Psoas muscle (tissue), 8 donors: ENCODE measurements around the gene RNASEH2A. TPM values are rescaled to one million over a fixed set of nuclear protein-coding genes. Genes with fewer than 3 reads are reported as not detected.
"Not testable (repeated sequence)": the region's sequence is repeated elsewhere in the genome, so short reads cannot be mapped to it uniquely, and the experiment has no call there.

Experiments
- ATAC-seq, 4 donors: fragments of 200-7000 bp; cut with Tn5 transposase; one replicate each; pipeline ENCODE4 v1.9.1; 2020; ENCODE audit warnings: moderate library complexity in 3 of 4, mild to moderate bottlenecking in 2 of 4
- DNase-seq, 2 donors: peaks; one replicate each; pipeline ENCODE4 v3.0.0-alpha.2; 2020
- H3K27ac ChIP-seq: fragments of 200-600 bp; one replicate; pipeline ENCODE4 v1.8.0; 2022
- H3K27me3 ChIP-seq, 3 donors: fragments of 200-600 bp in 1 of 3; one replicate each; pipeline versions ENCODE4 v1.6.1 to v1.8.0; 2013 to 2022; ENCODE audit warnings: low read length in 2 of 3, mild to moderate bottlenecking in 2 of 3, moderate library complexity in 1 of 3; ENCODE audit not compliant: insufficient read depth in 3 of 3
- H3K36me3 ChIP-seq, 2 donors: fragments of 200-600 bp in 1 of 2; one replicate each; pipeline versions ENCODE4 v1.6.1 to v1.8.0; 2013 to 2022; ENCODE audit warnings: low read depth in 1 of 2, mild to moderate bottlenecking in 1 of 2, moderate library complexity in 1 of 2; ENCODE audit not compliant: insufficient read depth in 1 of 2
- H3K4me1 ChIP-seq: fragments of 200-600 bp; one replicate; pipeline ENCODE4 v1.8.0; 2022
- H3K4me3 ChIP-seq: fragments of 200-600 bp; one replicate; pipeline ENCODE4 v1.8.0; 2022; ENCODE audit warnings: mild to moderate bottlenecking
- H3K9me3 ChIP-seq: fragments of 200-600 bp; one replicate; pipeline ENCODE4 v1.8.0; 2022
- WGBS, 3 donors: extraction: QIAGEN DNeasy Blood & Tissue Kit; methylation state at CpG; one replicate each; pipeline versions ENCODE4 v1.1.6 to v1.1.7; 2013; 5-methylcytosine and 5-hydroxymethylcytosine counted together
- intact Hi-C, 2 donors: fragments of 100-400 bp; cut with DNase I; formaldehyde crosslinking; loops; one replicate each; pipeline versions ENCODE4 v1.11.0 to v1.14.2; 2022
- polyA plus RNA-seq, 3 donors: library from polyadenylated mRNA; stranded (reverse); fragments of 200-250 nt; gene quantifications; one replicate each; pipeline ENCODE4 v1.2.3, GENCODE V29; 2013
- total RNA-seq, 4 donors: library from RNA; stranded (reverse); fragmentation: NEBNext Ultra II Directional in 2 of 4; extraction: Animal tissue kit (Norgen Biotek cat#: 25700) in 2 of 4; gene quantifications; one replicate each; pipeline versions ENCODE4 v1.2.1 to v1.2.4, GENCODE V29; 2021 to 2023
- TF ChIP-seq, protein P1 (sequence below): fragments of 200-600 bp; IDR thresholded peaks from one replicate; pipeline ENCODE4 v1.8.0; 2022; ENCODE audit warnings: antibody characterized with exemption
- donor health status: healthy with polysubstance abuse.
- donor health status: DM: no; HTN: no; CAD: no; lungs with moderate emphysema.
- donor health status: Bipolar disorder and iron deficiency.
- donor health status: healthy.
- donor health status: DM: yes; HTN: yes; CAD: no.
- donor health status: DM: no; HTN: no; CAD: no.
- donor health status: DM: no; HTN: no; CAD: no.
- donor health status: DM: yes; HTN: yes; CAD: no.

RNASEH2A gene
- total and polyA plus RNA-seq, 7 donors = 2.4 to 9.0 (median 3.6) TPM

GRCh38 chr19:12841094-12841493 lies 34.7 kb downstream of the RNASEH2A start:
- no peaks in the 10 kb centered on the region for H3K36me3 ChIP-seq
- peaks cover 0 to 81% (median 33%) of the 10 kb centered on the region in 3 donors for H3K27me3 ChIP-seq
- H3K9me3 ChIP-seq = no peaks in the 10 kb centered on the region
- intact Hi-C loops = loop anchor here in 1 of 2 donors (5.0 kb wide), 1 partner anchor 34 kb away; the partner anchor contains the start of gene RNASEH2A
- peak in 1 of 2 donors; percentile 53 for DNase-seq
- peaks cover 6% of the 10 kb centered on the region for H3K4me1 ChIP-seq
- WGBS, 3 donors = 0 to 3% (median 1%) methylated on average over 29 of the region's 29 CpGs
- ATAC-seq = no peak
- no peak overlapping the region for H3K27ac ChIP-seq
- peak overlapping the region; percentile 42 for H3K4me3 ChIP-seq
- TF ChIP-seq, protein P1, sequence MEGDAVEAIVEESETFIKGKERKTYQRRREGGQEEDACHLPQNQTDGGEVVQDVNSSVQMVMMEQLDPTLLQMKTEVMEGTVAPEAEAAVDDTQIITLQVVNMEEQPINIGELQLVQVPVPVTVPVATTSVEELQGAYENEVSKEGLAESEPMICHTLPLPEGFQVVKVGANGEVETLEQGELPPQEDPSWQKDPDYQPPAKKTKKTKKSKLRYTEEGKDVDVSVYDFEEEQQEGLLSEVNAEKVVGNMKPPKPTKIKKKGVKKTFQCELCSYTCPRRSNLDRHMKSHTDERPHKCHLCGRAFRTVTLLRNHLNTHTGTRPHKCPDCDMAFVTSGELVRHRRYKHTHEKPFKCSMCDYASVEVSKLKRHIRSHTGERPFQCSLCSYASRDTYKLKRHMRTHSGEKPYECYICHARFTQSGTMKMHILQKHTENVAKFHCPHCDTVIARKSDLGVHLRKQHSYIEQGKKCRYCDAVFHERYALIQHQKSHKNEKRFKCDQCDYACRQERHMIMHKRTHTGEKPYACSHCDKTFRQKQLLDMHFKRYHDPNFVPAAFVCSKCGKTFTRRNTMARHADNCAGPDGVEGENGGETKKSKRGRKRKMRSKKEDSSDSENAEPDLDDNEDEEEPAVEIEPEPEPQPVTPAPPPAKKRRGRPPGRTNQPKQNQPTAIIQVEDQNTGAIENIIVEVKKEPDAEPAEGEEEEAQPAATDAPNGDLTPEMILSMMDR = no peak

GRCh38 chr19:12842511-12842910 lies 36.1 kb downstream of the RNASEH2A start:
- Histone ChIP-seq H3K4me3 (no peak overlapping the region), H3K27me3 (peaks cover 0 to 69% (median 25%) of the 10 kb centered on the region in 3 donors), H3K27ac (no peak overlapping the region), H3K36me3 (no peaks in the 10 kb centered on the region), H3K9me3 (no peaks in the 10 kb centered on the region), H3K4me1 (peaks cover 9% of the 10 kb centered on the region)
- intact Hi-C loops = loop anchor here in 1 of 2 donors (5.0 kb wide), 1 partner anchor 35 kb away; the partner anchor contains the start of gene RNASEH2A
- WGBS, 3 donors = 88 to 92% (median 89%) methylated on average over 18 of the region's 18 CpGs
- DNase-seq (peak in 1 of 2 donors; percentile 23), ATAC-seq (no peak)
- TF ChIP-seq, protein P1 = no peak

DNA sequence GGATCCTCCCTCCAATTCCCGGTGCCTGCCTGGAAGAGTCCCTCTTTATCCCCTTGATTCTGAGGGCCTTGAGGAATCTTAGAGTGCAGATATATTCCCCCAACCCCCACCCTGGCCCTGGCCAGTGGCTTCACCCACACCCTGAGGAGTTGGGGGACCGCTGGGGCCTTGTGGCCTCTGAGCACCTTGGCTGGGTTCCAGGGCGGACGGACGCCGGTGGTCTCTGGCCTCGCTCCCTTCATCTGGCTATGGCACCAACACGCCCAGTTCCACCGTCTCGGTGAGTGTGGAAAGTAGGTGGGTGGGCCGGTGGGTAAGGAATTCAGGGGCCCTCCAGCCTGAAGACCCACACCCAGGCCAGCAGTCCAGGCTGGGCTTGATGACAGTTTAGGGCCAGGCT lies 36.9 kb downstream of the RNASEH2A start:
- no peaks in the 10 kb centered on the region for H3K36me3 ChIP-seq
- ATAC-seq (no peak), DNase-seq (peak in 1 of 2 donors; percentile 51)
- no peaks in the 10 kb centered on the region for H3K9me3 ChIP-seq
- intact Hi-C loops = loop anchor here in 1 of 2 donors (5.0 kb wide), 1 partner anchor 36 kb away; the partner anchor contains the start of gene RNASEH2A
- H3K27ac ChIP-seq = no peak overlapping the region
- H3K27me3 ChIP-seq = peaks cover 0 to 62% (median 21%) of the 10 kb centered on the region in 3 donors
- TF ChIP-seq, protein P1 = no peak
- 71 to 79% (median 75%) methylated on average over 11 of the region's 11 CpGs for WGBS, 3 donors
- H3K4me1 ChIP-seq = peaks cover 12% of the 10 kb centered on the region
- H3K4me3 ChIP-seq = no peak overlapping the region

DNA sequence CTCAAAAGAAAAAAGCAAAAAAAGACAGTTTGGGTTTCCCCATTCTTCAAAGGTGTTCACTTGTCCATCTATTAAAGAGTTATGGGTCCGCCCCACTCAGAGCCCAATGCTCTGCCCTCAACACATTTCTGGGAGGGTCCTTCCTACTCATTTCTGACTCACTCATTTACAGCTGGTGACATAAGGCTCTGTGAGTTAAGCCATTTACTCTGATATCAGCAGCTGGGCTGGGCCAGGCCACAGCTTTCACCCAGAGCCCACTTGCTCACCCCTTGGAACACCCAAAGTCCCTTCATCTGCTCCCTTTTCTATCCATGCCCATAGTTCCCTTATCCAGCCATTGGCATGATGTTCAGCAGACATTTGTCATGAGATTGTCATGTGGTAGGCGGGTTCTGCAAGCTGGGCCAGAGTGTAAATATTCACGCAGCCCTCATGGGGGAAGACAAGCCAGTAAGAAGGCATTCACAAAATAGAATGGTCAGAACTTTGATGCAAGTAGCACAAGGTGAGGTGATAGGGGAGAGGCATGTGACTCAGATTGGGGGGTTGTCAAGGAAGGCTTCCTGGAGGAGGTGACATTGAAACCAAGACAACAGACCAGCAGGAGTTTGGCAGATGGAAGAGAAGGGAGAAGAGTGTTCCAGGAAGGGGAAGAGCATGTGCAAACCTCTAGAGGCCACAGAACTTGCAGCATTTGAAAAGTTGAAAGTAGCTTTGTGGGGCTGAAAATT lies 37.8 kb downstream of the RNASEH2A start:
- no peaks in the 10 kb centered on the region for H3K36me3 ChIP-seq
- no peak for ATAC-seq
- 81 to 91% (median 82%) methylated on average over 3 of the region's 3 CpGs for WGBS, 3 donors
- TF ChIP-seq, protein P1 = no peak
- peaks cover 0 to 54% (median 12%) of the 10 kb centered on the region in 3 donors for H3K27me3 ChIP-seq
- peaks cover 12% of the 10 kb centered on the region for H3K4me1 ChIP-seq
- DNase-seq = peak in 1 of 2 donors; percentile 10
- intact Hi-C loops = loop anchor here in 1 of 2 donors (5.0 kb wide), 1 partner anchor 37 kb away; the partner anchor contains the start of gene RNASEH2A
- H3K4me3 ChIP-seq = no peak overlapping the region
- H3K9me3 ChIP-seq = no peaks in the 10 kb centered on the region
- no peak overlapping the region for H3K27ac ChIP-seq

DNA sequence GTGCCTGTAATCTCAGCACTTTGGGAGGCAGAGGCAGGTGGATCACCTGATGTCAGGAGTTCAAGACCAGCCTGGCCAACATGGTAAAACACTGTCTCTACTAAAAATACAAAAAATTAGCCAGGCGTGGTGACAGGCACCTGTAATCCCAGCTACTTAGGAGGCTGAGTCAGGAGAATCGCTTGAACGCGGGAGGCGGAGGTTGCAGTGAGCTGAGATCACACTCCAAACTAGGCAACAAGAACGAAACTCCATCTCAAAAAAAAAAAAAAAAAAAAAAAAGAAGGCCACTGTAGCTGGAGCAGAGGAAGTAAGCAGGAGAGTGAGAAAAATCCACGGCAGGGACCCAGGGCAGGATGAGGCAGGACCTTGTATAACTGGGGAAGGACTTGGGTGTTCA lies 40.2 kb downstream of the RNASEH2A start:
- not testable (repeated sequence) for H3K4me3 ChIP-seq, ATAC-seq

More for the DNA sequence above, 40.2 kb downstream of the RNASEH2A start:
- H3K4me1 ChIP-seq, H3K27ac ChIP-seq, H3K36me3 ChIP-seq, H3K9me3 ChIP-seq: not testable (repeated sequence)
- intact Hi-C loops = loop anchor here (2.0 to 5.0 kb wide), 4 partner anchors 74 to 169 kb away; partner anchors contain the start of gene TNPO2 (in 1 of the 2)
- peaks cover 0 to 29% (median 2%) of the 10 kb centered on the region in 3 donors for H3K27me3 ChIP-seq
- DNase-seq = peak in 1 of 2 donors; percentile 25
- WGBS, 3 donors = 79 to 83% (median 82%) methylated on average over 7 of the region's 7 CpGs
